GM12892 (cell line): Measurements from ENCODE around the gene TF.

Experiments
- POLR2A ChIP-seq: IDR thresholded peaks from 2 replicates; pipeline ENCODE4 v1.6.1; 2011; ENCODE audit warnings: low read depth, low read length, control low read depth
- POLR2AphosphoS5 ChIP-seq: IDR thresholded peaks from 2 replicates; pipeline ENCODE4 v1.6.1; 2011; ENCODE audit warnings: low read depth, low read length, control low read depth
- TAF1 ChIP-seq: IDR thresholded peaks from 2 replicates; pipeline ENCODE4 v1.6.1; 2011; ENCODE audit warnings: low read depth, mild to moderate bottlenecking, control low read depth, low read length, borderline replicate concordance

DNA sequence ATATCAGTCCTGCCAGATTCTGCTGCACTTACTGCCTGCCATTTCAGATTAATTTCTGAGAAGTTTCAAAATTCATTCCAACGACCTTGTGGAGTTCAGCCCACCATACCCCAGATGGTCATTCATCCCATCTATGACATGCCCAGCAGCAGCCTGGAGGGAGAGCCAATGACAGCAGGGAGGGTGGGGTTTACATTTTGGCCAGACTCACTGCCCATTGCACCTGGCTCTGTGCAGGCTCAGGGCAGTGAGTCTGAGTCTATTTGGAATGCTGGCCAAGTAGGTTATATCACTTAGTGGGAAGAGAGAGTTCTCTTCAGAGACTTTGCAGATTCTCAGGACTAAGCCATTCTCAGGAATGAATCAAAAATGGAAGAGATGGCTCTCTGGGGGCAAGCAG, 80.9 kb downstream of the TF start:
- TF ChIP-seq POLR2A (no peak), POLR2AphosphoS5 (no peak), TAF1 (no peak)
